GM12801 (cell line): ENCODE measurements around the gene JAKMIP2.

Experiments used
- CTCF ChIP-seq: IDR thresholded peaks from one replicate; pipeline ENCODE4 v1.5.1; 2011; ENCODE audit warnings: control low read depth; ENCODE audit not compliant: insufficient read length; ENCODE audit errors: extremely low read depth

JAKMIP2 gene

DNA sequence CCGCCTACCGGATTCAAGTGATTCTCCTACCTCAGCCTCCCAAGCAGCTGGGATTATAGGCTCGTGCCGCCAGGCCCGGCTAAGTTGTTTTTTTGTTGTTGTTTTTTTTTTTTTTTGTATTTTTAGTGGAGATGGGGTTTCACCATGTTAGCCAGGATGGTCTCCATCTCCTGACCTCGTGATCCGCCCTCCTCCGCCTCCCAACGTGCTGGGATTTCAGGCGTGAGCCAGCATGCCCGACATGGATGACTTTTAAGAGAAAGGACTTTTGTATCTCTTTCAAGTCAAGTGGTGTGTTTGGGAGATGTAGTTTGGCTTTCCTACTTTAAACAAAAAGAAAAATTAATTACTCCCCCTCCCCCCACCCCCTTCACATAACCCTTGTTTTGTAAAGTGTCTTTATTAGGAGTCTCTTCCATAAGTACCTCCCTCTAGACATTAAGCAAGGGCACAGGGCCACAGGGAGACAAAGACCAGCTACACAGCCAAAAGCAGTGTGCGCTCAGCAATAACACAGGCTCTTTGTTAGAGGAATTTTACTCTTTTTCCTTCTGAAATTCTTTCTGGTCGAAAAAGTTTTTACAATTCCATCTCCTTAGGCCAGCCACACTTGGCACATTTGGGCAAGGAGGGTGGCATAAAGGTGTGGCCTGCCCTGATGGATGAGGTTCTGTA lies 31.2 kb downstream of the JAKMIP2 start:
- TF ChIP-seq CTCF: no peak

DNA sequence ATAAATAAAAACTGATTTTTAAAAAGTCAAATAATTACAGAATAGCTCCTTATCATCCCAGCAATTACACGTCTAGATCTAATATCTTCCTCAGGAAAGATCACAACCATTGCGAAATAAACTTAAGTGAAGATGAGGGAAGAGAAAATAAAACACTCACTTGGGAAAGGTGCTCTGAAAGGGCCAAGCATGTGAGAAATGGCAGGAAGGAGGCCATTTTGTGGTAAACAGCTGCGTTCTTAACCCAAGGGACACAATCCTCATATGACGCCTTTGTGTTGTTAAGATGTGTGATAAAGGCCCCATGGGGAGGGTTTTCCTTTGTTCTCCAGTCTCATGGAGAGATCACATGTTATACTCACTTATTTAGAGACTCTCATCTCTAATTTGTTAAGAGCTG lies 32.5 kb downstream of the JAKMIP2 start:
- no peak for TF ChIP-seq CTCF

DNA sequence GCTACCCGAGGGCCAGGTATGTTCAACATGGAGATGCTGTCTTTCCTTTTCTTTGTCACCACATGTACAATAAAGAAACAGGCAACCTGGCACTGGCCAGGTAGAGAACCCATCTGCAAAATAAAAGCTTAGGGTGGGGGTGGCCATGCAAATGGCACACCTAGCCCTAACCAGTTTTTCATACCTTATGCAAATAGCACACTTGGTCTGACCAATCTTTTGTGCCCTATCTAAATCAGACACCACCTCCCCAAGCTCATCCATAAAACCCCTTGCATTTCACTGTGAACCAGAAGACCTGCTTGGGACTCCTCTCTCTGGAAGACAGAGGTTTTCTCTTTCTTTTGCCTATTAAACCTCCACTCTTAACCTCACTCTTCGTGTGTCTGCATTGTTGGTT lies 33.9 kb downstream of the JAKMIP2 start:
- TF ChIP-seq CTCF: no peak

GRCh38 chr5:147746986-147747385 lies 35.5 kb downstream of the JAKMIP2 start:
- no peak for TF ChIP-seq CTCF

- no peak for TF ChIP-seq CTCF
Measured at GRCh38 chr5:147743678-147744374, 38.7 kb downstream of the JAKMIP2 start.

DNA sequence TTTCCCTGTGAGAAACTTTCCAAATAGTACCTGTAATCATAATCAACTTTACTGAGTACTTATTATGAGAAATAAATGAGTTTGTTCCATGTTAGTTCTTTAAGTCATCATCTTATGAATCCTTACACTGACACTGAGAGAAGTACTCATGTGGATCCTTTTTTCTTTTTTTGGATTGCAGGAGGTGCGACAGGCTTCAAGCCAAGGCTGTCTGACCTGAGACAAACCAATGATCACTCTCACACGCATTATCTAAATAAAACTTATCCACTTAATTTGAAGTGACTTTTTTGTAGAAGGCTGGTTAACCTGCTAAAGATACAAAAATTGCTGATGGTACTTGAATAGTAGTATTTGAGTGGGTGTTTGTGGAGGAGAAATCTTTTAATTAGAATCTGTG lies 39.5 kb downstream of the JAKMIP2 start:
- no peak for TF ChIP-seq CTCF

GRCh38 chr5:147742151-147742550 lies 40.4 kb downstream of the JAKMIP2 start:
- TF ChIP-seq CTCF: no peak
